Effector memory CD4-positive, alpha-beta T cell (primary cell): ENCODE results near the gene RIPK4.

ENCODE experiments used
- DNase-seq, 3 donors: peaks; one replicate each; pipeline ENCODE4 v3.0.0-alpha.2; 2020
- H3K27ac ChIP-seq: 2 replicates; pipeline ENCODE4 v1.7.0; 2013; ENCODE audit warnings: mild to moderate bottlenecking, low read length, moderate library complexity; ENCODE audit not compliant: insufficient read depth, poor library complexity, severe bottlenecking
- H3K27me3 ChIP-seq: replicated peaks from 2 replicates; pipeline ENCODE4 v1.7.0; 2013; ENCODE audit warnings: mild to moderate bottlenecking, low read length; ENCODE audit not compliant: insufficient read depth, control insufficient read depth, poor library complexity, severe bottlenecking
- H3K36me3 ChIP-seq: 2 replicates; pipeline ENCODE4 v1.7.0; 2013; ENCODE audit warnings: mild to moderate bottlenecking, low read length, moderate library complexity; ENCODE audit not compliant: control insufficient read depth, insufficient read depth
- H3K4me1 ChIP-seq: 2 replicates; pipeline ENCODE4 v1.7.0; 2013; ENCODE audit warnings: low read length, mild to moderate bottlenecking; ENCODE audit not compliant: control insufficient read depth, insufficient read depth, poor library complexity, severe bottlenecking
- H3K4me3 ChIP-seq: 2 replicates; pipeline ENCODE4 v1.7.0; 2013; ENCODE audit warnings: low read length, low read depth, mild to moderate bottlenecking; ENCODE audit not compliant: insufficient read depth, poor library complexity, severe bottlenecking
- H3K9me3 ChIP-seq: 2 replicates; pipeline ENCODE4 v1.7.0; 2013; ENCODE audit warnings: mild to moderate bottlenecking, low read length, moderate library complexity; ENCODE audit not compliant: control insufficient read depth

Gene RIPK4

DNA sequence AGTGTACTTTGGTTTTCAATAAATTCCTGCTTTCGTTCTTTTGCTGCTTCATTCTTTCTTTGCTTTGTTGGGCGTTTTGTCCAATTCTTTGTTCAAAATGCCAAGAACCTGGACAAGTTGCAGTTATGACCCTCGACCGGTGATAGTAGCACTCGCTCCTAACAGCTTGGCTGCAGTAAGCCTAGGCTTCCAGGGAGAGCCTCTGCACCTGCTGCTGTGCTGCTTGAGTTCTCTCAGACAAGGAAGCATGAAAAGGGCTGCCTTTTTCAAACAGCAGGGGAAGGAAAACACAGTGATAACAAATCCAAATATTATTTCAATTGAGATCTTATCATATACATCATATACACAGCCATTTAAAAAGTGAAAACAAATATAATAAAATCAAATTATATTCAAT is 12.8 kb upstream of the RIPK4 start:
- no peaks in the 10 kb centered on the region for H3K4me1 ChIP-seq
- H3K36me3 ChIP-seq, result no peaks in the 10 kb centered on the region
- H3K4me3 ChIP-seq, result no peak overlapping the region
- no peak overlapping the region for H3K27ac ChIP-seq
- H3K9me3 ChIP-seq, result no peaks in the 10 kb centered on the region
- DNase-seq, result no peak
- peaks cover 31% of the 10 kb centered on the region for H3K27me3 ChIP-seq

DNA sequence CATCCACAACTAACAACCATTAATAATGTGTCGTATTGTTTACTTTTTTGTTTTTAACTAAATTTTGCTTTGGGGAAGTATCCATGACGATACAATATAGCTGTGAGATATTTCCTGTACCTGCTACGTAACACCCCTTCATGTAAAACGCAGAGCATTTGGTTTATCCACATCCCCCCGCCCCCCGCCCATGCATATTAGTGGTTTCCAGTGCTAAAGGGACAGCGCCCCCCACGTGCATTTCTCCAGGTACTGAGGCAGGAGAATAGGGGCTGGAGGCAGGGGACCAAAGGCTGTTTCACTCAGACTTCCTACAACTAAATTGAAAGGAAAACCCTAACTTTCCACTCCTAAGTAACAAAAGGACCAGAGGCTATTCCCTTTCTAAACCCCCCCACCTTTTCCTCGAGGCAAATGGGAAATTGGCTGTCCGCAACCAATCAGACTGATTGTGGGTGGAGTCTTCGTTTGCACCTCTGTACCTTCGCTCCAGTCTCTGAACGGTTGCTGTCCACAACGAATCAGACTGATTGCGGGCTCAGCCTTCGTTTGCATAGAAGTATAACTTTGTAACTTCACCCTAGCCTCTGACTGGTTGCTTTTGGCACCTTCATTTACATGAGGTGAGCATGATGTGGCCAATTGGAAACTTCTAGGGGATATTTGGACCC is 12.2 kb upstream of the RIPK4 start:
- H3K9me3 ChIP-seq, result no peaks in the 10 kb centered on the region
- no peak overlapping the region for H3K4me3 ChIP-seq
- DNase-seq, result no peak
- H3K36me3 ChIP-seq, result no peaks in the 10 kb centered on the region
- H3K27me3 ChIP-seq, result peaks cover 30% of the 10 kb centered on the region
- no peaks in the 10 kb centered on the region for H3K4me1 ChIP-seq
- no peak overlapping the region for H3K27ac ChIP-seq

DNA sequence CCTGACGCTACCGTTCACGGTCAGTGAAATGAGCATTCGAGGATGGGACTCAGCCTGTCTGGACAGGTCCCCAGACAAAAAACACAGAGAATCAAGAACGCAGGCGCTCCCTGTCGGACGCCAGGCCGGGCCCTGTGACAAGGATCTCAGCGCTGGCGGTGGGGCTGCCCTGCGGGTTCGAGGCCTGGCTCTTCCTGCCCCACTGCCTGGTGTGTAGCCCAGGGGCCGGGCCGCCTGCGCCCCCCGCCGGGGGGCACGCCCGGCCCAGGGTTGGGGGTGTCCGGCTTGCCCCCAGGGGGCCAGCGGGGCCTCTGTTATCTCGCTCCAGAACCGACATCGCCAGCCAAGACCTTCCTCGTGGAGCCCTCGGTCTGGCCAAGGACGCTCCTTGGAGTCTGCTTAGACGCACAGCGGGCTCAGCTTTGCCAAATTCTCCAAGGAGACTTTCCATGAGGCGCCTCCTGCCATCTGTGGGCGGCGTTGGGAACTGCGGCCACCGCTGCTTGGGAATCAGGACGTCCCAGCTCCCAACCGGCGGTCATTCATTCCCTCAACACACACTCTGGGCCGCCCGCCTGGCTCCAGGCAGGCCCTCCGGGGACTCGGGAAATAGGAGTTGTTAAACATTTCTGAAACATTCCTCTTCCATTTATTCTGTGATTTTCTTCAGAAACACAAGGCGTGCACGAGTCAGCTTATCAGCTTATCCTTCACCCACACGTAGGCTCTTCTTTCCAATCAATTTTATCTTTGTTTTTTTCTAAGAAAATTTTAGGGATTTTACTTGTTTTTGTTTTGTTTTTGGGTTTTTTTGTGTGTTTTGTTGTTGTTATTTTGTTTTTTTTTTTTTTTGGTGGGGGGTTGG is 11.3 kb upstream of the RIPK4 start:
- Histone ChIP-seq H3K4me3 (no peak overlapping the region), H3K4me1 (no peaks in the 10 kb centered on the region), H3K27me3 (peaks cover 26% of the 10 kb centered on the region), H3K36me3 (no peaks in the 10 kb centered on the region), H3K9me3 (no peaks in the 10 kb centered on the region), H3K27ac (no peak overlapping the region)
- DNase-seq, result no peak

DNA sequence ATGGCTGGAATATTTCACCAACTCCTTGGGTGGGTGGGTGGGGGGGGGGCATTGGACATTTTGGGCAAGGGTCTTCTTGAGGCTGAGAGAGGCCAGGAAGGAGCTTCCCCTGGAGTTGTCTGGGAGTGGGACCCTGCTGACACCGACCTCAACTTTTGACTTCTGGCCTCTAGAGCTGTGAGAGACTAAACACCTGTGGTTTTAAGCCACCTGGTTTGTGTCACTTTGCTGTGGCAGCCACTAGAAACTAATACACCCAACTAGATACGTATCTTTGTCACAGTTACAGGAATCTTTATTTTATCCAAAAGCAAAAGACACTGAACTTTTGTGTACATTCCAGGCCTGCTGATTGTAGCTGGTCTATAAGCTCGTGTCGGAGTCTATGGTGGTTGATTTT is 9.9 kb upstream of the RIPK4 start:
- peaks cover 26% of the 10 kb centered on the region for H3K27me3 ChIP-seq
- H3K4me1 ChIP-seq, result no peaks in the 10 kb centered on the region
- no peak for DNase-seq
- no peak overlapping the region for H3K4me3 ChIP-seq
- H3K9me3 ChIP-seq, result no peaks in the 10 kb centered on the region
- H3K36me3 ChIP-seq, result no peaks in the 10 kb centered on the region
- no peak overlapping the region for H3K27ac ChIP-seq

DNA sequence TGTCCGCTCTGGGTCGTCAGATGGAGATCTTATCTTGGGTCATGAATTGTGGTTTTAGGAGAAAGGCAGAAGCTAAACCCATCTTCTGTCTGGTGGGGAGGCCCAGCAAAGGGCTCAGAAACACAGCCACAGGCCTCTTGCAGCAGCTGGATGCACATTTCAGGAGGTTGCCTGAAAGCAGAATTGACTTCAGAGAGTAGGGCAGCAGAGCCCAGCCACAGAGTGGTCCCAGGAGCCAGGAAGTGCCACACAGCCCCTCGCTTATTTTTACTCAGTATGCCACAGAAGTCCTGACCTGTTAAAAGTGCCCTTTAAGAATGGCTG is 8.3 kb upstream of the RIPK4 start:
- H3K27me3 ChIP-seq, result peaks cover 23% of the 10 kb centered on the region
- DNase-seq, result no peak

DNA sequence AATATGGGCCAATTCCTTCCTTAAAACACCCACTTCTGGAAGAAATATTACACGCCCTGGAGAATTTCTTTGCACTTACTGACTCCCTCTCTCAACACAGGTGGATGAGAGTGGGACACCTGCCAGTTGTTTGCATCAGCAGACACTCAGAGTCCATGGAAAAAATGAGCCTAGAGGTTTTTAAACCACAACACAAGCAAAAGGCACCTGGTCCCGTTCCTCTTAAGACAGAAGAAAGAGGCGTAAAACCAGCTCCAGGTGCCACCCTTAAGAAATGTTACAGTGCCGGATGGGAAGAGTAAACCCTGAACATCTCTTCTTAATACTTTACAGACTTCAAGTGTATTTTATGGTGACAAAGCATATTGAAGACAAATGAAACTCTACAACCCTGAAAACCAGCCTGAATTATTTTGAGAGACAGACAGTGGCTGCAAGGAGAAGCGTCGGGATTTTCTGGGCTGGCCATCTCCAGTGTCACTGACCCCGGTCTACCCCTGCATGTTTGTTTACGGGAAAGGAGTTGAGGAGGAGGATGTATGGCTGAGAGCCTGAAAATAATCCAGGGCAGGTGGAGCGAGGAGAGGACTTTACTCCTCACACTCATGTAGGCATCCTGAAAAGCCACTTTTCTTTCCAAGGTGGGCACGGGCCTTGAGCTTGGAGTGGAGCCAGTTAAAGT is 7.8 kb upstream of the RIPK4 start:
- Histone ChIP-seq H3K27me3 (peaks cover 18% of the 10 kb centered on the region), H3K27ac (no peak overlapping the region), H3K4me1 (no peaks in the 10 kb centered on the region), H3K9me3 (no peaks in the 10 kb centered on the region), H3K4me3 (no peak overlapping the region), H3K36me3 (no peaks in the 10 kb centered on the region)
- DNase-seq, result no peak

More for the DNA sequence above, 8.3 kb upstream of the RIPK4 start:
- no peak overlapping the region for H3K27ac ChIP-seq
- no peak overlapping the region for H3K4me3 ChIP-seq
- H3K4me1 ChIP-seq, result no peaks in the 10 kb centered on the region
- H3K36me3 ChIP-seq, result no peaks in the 10 kb centered on the region
- no peaks in the 10 kb centered on the region for H3K9me3 ChIP-seq

DNA sequence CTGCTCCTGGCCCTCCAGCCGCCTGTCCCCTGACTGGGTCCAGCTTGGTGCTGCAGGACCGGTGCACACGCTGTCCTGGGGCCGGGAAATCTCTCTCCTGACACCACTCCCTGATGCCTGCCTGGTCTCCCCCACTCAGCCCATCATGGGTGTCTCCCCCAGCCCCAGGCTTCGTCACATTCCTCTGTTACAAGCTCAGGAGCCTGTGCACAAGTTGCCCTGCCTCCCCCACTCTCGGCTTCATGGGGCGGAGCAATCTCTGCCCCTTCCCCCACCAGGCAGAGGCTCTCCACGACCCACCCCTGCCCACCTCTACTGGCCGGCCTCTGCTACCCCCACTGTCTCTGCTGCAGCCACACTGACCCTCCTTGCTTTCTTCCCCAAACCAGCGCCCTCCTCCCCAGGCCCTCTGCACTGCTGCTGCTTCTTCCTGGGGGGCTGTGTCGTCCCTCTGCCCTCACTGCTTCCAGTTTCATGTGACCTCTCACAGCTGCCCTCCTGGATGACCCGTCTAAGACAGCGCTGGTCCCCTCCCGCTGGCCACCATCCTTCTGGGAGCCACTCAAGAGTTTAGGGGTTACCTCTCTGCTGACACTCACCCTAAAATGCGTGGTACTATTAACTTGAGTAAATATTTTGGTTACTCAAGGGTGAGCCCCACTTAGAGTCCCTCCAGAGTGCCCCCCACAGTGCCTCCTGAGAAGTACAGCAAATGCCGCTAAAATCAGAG is 5.7 kb upstream of the RIPK4 start:
- Histone ChIP-seq H3K27ac (no peak overlapping the region), H3K36me3 (no peaks in the 10 kb centered on the region), H3K27me3 (peaks cover 21% of the 10 kb centered on the region), H3K9me3 (no peaks in the 10 kb centered on the region), H3K4me1 (peaks cover 16% of the 10 kb centered on the region), H3K4me3 (no peak overlapping the region)
- DNase-seq, result no peak

DNA sequence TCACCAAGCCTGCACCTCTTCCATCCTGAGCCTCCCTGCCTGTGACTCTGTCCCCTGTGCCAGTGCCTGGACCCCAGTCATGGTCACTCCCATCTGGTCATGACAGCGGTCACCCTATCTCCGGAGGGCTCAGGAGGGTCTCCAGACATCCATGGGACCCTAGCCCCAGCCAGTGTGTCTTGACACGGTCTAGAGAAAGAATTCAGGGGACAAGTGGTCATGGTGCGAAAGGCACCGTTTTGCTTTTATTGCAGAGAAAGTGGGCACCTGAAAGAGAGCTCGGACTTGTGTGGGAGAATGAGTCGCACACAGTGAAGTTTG is 4.7 kb upstream of the RIPK4 start:
- no peak for DNase-seq
- no peak overlapping the region for H3K27ac ChIP-seq
- peaks cover 22% of the 10 kb centered on the region for H3K4me1 ChIP-seq
- H3K4me3 ChIP-seq, result no peak overlapping the region
- H3K27me3 ChIP-seq, result peaks cover 22% of the 10 kb centered on the region
- H3K9me3 ChIP-seq, result no peaks in the 10 kb centered on the region
- H3K36me3 ChIP-seq, result no peaks in the 10 kb centered on the region

DNA sequence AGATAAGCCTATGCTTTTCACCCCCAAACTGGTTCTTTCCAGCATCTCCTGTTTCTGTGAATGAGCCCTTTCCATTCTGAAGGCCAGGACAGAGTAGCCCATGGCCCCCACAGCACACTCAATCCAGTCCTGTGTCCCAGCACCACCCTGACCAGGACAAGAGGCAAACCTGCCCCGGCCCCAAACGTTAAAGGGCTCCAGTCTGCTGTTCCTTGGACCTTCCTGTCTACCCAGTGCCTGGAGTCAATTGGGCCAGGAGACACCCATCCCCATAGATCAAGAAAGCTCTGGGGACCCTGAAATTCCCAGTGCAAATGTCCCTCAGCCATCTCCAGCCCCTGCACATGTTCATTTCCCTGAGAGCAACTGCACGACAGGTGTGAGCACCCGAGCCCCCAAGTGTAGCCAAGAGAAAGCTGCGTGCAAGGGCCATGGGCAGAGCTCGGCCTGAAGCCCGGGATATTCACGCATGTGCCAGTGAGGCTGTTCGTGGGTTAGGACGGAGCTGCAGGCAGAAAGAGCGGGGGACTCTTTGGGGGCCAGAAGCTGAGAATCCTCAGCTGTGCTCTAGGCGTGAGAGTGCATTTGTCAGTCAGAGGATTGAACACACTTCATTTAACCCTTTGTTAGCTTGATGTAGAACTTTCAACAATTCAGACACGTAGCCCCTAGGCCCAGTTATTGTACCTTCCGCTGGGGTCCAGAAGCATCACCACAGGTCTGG is 4.2 kb upstream of the RIPK4 start:
- Histone ChIP-seq H3K27me3 (peaks cover 27% of the 10 kb centered on the region), H3K4me3 (no peak overlapping the region), H3K36me3 (no peaks in the 10 kb centered on the region), H3K4me1 (peaks cover 22% of the 10 kb centered on the region), H3K27ac (no peak overlapping the region), H3K9me3 (no peaks in the 10 kb centered on the region)
- no peak for DNase-seq
